Measurements from ENCODE around the gene RND3. TPM values are rescaled to one million over a fixed set of nuclear protein-coding genes. Genes with fewer than 3 reads are reported as not detected.

The RND3 gene
- total RNA-seq, 6 donors from 2014 or later, result 13.0 to 40.0 (median 26.7) TPM

DNA sequence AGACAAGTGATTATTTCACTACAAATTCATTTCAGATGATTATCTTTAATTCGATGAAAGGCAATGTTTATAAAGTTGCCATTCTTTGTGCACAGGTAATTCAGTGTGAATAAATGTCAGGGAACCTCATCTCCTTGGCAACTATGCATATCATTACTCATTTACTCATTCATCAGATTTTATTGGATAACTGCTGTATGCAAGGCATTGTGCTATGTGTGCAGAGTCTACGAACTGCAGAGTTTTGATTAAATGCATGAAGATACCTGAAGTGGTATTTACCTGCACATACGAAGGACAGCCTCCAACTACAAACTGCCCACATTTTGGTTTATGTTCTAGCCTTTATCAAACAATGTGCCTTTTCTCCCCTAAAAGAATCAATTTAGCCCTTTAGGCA, 3.5 kb downstream of the RND3 start:
- TF ChIP-seq, protein P1, sequence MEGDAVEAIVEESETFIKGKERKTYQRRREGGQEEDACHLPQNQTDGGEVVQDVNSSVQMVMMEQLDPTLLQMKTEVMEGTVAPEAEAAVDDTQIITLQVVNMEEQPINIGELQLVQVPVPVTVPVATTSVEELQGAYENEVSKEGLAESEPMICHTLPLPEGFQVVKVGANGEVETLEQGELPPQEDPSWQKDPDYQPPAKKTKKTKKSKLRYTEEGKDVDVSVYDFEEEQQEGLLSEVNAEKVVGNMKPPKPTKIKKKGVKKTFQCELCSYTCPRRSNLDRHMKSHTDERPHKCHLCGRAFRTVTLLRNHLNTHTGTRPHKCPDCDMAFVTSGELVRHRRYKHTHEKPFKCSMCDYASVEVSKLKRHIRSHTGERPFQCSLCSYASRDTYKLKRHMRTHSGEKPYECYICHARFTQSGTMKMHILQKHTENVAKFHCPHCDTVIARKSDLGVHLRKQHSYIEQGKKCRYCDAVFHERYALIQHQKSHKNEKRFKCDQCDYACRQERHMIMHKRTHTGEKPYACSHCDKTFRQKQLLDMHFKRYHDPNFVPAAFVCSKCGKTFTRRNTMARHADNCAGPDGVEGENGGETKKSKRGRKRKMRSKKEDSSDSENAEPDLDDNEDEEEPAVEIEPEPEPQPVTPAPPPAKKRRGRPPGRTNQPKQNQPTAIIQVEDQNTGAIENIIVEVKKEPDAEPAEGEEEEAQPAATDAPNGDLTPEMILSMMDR (IDR thresholded peaks at IDR 0.05), result no peak
- TF ChIP-seq POLR2A (IDR thresholded peaks at IDR 0.05) (no peak), EP300 (IDR thresholded peaks at IDR 0.05) (no peak), POLR2AphosphoS5 (IDR thresholded peaks at IDR 0.05) (no peak)
- WGBS, 2 donors, result 66 to 78% methylated on average over 3 of the region's 3 CpGs
- Histone ChIP-seq H3K4me1 (peaks cover 0 to 34% (median 9%) of the 10 kb centered on the region in 4 donors), H3K36me3 (no peaks in the 10 kb centered on the region), H3K27me3 (peaks cover 0 to 13% (median 2%) of the 10 kb centered on the region in 4 donors), H3K9me3 (no peaks in the 10 kb centered on the region), H3K4me3 (peak overlapping the region in 3 of 4 donors; percentile 55 to 72 (median 69)), H3K27ac (peak overlapping the region in 2 of 4 donors; percentile 13 to 91)
- DNase-seq (no peak), ATAC-seq (ENCODE audit: low FRiP score in 2 of 2) (no peak)

DNA sequence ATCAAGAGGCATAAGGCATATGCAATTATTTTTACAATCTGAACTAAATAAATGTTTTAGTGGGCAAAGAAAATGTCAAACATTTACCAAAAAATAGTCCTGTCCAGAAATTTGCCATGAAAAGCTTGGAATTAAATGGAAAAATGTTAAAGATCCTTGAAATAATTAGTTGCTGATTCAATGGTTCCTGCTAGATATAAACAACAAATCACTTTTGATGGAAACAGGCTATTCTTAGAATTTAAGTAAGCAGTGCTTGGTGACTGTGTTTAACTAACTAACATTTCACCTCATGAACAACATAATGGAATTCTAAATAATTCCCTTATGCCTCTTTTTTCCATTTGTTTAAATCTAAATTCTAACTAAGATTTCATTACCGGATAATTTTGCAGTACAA, 3.9 kb downstream of the RND3 start:
- Histone ChIP-seq H3K9me3 (no peaks in the 10 kb centered on the region), H3K4me3 (peak overlapping the region in 1 of 4 donors; percentile 72), H3K36me3 (no peaks in the 10 kb centered on the region), H3K27ac (peak overlapping the region in 1 of 4 donors; percentile 13), H3K4me1 (peaks cover 4 to 38% (median 11%) of the 10 kb centered on the region in 4 donors), H3K27me3 (peaks cover 0 to 13% (median 2%) of the 10 kb centered on the region in 4 donors)
- whole genome bisulfite sequencing, 2 donors, result 70 to 87% methylated on average over 1 of the region's 1 CpG
- ATAC-seq (ENCODE audit: low FRiP score in 2 of 2) (no peak), DNase-seq (no peak)
- TF ChIP-seq POLR2A (IDR thresholded peaks at IDR 0.05), result no peak
- no peak for TF ChIP-seq EP300 (IDR thresholded peaks at IDR 0.05)
- TF ChIP-seq, protein P1 (IDR thresholded peaks at IDR 0.05), result no peak
- no peak for TF ChIP-seq POLR2AphosphoS5 (IDR thresholded peaks at IDR 0.05)

DNA sequence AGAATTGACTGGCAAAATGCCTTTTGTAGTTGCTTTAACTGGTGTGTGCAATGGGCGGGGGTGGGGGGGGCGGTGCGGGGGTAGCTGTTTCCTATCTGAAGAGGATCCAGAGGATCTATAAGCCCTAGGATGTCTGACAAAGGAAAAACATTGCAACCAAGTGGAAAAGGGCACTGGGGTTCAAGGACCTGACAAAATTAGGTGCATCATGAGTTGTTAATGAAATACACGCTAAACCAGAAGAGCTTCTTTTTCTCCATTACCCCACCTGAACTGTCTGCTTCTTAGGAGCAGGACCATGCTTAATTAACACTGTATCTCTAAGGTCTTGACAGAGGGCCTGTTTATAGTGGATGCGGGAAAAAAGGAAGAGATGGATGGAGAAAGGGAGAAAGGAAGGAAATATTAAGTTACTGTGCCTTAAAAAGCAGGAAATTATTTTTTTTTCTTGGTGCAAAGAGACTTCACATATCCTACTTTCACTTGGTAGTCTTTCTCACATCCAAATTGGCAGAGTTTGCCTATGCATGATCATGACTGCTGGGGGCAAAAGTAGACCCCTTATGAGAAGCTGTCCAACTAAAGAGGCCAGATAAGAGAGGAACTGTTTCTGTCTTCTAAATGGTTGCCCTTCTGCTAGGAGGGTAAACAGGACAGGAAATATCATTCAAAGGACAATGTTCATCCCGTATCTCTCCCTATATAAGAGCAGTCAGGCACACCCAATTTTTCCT, 4.6 kb downstream of the RND3 start:
- Histone ChIP-seq H3K9me3 (no peaks in the 10 kb centered on the region), H3K36me3 (no peaks in the 10 kb centered on the region), H3K27me3 (peaks cover 0 to 13% (median 2%) of the 10 kb centered on the region in 4 donors), H3K4me1 (peaks cover 5 to 38% (median 14%) of the 10 kb centered on the region in 4 donors), H3K4me3 (no peak overlapping the region), H3K27ac (peak overlapping the region in 2 of 4 donors; percentile 13 to 16)
- TF ChIP-seq POLR2A (IDR thresholded peaks at IDR 0.05), result no peak
- no peak for TF ChIP-seq EP300 (IDR thresholded peaks at IDR 0.05)
- TF ChIP-seq, protein P1 (IDR thresholded peaks at IDR 0.05), result no peak
- TF ChIP-seq POLR2AphosphoS5 (IDR thresholded peaks at IDR 0.05), result no peak
- DNase-seq (no peak), ATAC-seq (ENCODE audit: low FRiP score in 2 of 2) (no peak)
- whole genome bisulfite sequencing, 2 donors, result 70 to 74% methylated on average over 6 of the region's 6 CpGs

DNA sequence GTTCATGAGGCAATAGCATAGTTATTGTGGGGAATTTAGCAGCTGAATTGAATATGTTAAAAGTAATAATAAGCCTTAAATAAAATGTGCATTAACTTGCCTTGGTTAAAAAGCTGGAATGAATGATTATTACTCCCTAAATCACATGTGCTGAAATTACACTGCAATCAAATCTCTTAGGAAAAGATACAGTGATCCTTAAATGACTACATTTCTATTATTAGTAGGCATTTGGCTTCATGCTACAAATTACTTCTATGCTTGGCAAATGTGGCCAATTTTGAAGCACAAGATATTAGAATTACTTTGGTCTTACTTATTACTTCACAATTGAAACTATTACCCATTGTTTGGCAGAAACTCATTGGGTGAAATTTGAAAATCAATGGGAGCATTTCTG, 5.4 kb downstream of the RND3 start:
- Histone ChIP-seq H3K36me3 (no peaks in the 10 kb centered on the region), H3K9me3 (no peaks in the 10 kb centered on the region), H3K4me3 (no peak overlapping the region), H3K27me3 (peaks cover 0 to 13% (median 2%) of the 10 kb centered on the region in 4 donors), H3K27ac (peak overlapping the region in 1 of 4 donors; percentile 56), H3K4me1 (peaks cover 5 to 34% (median 17%) of the 10 kb centered on the region in 4 donors)
- TF ChIP-seq, protein P1 (IDR thresholded peaks at IDR 0.05), result no peak
- DNase-seq (no peak), ATAC-seq (ENCODE audit: low FRiP score in 2 of 2) (no peak)

All from upper lobe of left lung (tissue), 6 donors.